ENCODE data around the gene ZBTB26.

The ZBTB26 gene

GRCh38 chr9:122931226-122932121, at the start of gene ZBTB26:
Gene ZBTB26, minus strand, starts transcription at chr9:122931512. Its CDS starts 11,578 bp downstream, at chr9:122919934.
- H3K4me3 ChIP-seq (ENCODE audit: low read depth, low read length): peak within 1 kb of the TSS; percentile 77

DNA sequence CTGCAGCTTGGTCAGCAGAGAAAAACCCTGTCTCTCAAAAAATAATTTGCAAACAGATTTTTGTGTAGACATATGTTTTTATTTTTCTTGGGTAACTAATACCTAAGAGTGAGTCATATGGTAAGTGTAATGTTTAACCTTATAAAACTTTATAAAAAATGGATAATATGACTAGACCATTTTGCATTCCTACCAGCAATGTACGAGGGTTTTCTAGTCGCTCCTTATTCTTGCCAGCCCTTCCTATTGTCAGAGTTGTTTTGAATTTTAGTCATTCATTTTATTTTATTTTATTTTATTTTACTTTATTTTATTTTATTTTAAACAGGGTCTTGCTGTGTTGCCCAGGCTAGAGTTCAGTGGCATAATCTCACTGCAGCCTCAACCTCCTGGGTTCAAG, 47.3 kb upstream of the ZBTB26 start:
- H3K4me3 ChIP-seq (ENCODE audit: low read depth, low read length): no peak overlapping the region

GRCh38 chr9:122975196-122975595, 43.9 kb upstream of the ZBTB26 start:
- H3K4me3 ChIP-seq (ENCODE audit: low read depth, low read length): no peak overlapping the region

DNA sequence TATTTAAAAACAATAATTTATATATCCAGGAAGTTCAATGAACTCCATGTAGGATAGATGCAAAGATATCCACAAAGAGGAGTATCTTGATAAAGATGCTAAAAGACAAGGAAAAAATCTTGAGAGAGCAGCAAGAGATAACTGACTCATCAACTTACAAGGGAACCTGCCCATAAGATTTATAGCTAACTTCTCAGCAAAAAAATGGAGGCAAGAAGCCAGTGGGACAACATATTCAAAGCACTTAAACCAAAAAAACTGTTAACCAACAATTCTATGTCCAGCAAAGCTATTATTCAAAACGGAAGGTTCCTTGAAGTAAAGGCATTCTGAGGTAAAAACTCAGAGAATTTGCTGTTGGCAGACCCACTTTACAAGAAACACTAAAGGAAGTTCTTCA, 29.8 kb upstream of the ZBTB26 start:
- H3K4me3 ChIP-seq (ENCODE audit: low read depth, low read length): no peak overlapping the region

DNA sequence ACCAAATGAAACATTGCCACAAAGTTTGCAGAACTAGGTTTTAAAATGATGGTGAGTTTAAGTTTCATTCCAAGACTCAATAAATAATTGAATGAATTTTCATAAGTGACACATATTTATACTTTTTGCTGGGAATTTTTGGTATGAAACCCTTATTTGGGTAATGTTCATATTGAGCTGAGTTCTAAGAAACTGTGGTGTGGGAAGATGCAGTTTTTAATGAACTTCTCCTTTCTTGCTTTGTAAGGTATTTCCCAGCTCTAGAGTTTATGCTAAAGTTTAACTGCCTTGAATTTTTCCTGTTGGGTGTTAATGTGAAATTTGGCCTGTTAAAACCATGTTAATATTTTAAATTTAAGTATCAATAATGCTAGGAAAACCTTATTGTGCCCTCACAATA, 24.6 kb upstream of the ZBTB26 start:
- H3K4me3 ChIP-seq (ENCODE audit: low read depth, low read length): no peak overlapping the region

GRCh38 chr9:122954253-122954691, 23.0 kb upstream of the ZBTB26 start:
- no peak overlapping the region for H3K4me3 ChIP-seq (ENCODE audit: low read depth, low read length)

- H3K4me3 ChIP-seq (ENCODE audit: low read depth, low read length): no peak overlapping the region
Observed at GRCh38 chr9:122951056-122951455, 19.7 kb upstream of the ZBTB26 start.

GRCh38 chr9:122950263-122950662, 19.0 kb upstream of the ZBTB26 start:
- H3K4me3 ChIP-seq (ENCODE audit: low read depth, low read length): no peak overlapping the region

DNA sequence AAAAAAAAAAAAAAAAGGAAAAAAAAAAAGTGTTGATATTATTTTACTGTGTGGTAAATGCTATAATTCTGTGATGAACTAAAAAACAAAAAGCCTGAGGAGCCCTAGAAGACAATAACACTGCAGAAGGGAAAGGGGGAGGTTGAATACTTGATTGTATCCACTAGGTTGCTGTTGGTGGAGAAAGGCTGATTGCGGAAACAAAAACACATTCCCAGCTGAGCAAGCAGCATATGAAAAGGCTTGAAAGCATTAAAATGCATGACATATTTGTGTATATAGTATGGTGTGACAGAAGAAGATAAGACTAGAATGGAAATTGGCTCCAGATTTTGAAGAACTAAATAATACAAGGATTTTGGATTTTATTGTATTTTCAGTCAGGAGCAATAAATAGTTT, 18.4 kb upstream of the ZBTB26 start:
- no peak overlapping the region for H3K4me3 ChIP-seq (ENCODE audit: low read depth, low read length)

- H3K4me3 ChIP-seq (ENCODE audit: low read depth, low read length): no peak overlapping the region
Observed at GRCh38 chr9:122948313-122948712, 17.0 kb upstream of the ZBTB26 start.

GRCh38 chr9:122946461-122947005, 15.2 kb upstream of the ZBTB26 start:
- H3K4me3 ChIP-seq (ENCODE audit: low read depth, low read length): no peak overlapping the region

DNA sequence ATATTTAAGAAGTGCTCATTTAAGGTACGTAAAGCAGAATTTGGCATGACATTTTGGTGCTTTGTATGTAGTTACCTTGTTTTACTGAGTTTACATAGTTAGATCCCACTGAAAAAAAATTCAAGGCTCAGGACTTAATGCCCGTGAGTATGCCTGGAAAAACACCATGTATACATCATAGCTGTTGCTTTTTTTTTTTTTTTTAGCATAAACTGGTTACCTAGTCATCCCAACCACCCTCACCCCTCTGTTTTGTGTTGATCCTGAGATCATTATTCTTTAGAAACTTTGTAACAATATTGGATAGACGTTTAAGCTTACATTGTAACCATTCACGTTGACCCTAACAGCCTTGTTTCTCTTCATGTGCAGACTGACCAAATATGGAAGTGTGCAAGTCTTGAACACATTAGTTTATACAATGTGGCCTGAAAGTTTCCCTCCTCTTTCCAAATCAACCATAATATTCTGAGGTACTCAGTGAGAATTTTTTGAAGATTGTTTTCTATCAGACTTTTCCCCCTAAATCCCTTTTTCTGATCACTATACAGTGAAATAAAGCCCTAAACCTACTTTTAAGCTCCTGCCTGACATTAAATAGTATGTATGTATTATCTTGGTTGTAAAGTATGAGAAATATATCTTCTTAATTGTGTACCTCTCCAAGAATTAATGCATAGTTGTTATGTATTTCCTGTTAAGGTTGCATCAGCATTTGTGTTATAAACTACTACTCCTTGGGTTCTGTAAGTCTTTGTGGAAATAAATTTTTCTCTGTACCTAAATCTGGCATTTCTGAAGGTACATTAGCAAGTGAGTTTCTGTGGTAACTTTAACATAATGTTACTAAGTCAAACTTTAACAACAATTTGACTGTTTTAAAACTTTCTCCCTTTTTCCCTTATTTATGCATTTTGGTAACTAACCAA, 13.9 kb upstream of the ZBTB26 start:
- H3K4me3 ChIP-seq (ENCODE audit: low read depth, low read length): no peak overlapping the region

DNA sequence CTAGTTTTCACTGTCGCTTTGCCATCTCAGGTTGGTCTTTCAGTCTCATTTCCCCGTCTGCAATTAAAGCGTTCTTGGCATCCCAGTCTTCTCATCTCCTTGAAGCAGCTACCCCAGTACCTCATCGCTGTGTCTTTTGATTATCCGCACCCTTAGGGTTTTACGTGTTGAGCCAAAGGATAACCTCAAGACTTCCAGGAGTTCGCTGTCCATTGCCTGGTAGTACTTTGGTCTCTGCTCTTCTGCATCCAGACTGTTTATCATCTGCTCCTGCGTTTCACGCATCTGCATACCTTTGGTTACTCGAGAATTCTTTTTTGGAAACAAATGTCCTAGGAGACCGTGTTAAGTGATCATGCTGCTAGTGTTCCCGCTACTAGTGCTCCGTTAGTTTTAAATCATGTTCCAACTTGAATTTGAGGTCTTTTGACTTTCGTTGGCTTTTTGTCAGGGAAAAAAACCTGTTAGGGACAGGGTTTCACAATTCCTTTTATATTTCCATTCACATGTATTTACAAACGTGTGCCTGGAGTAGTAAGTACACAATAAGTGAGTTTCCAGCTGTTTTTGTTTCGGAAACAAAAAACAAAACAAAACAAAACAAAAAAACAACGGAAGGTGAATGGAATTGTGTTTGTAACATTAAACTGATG, 10.4 kb upstream of the ZBTB26 start:
- peak overlapping the region; percentile 70 for H3K4me3 ChIP-seq (ENCODE audit: low read depth, low read length)

- H3K4me3 ChIP-seq (ENCODE audit: low read depth, low read length): peak within 1 kb of the TSS; percentile 70
Observed at GRCh38 chr9:122940749-122941581, 9.7 kb upstream of the ZBTB26 start, which contains the start of gene RABGAP1. Gene RABGAP1, plus strand, starts transcription at chr9:122941020. Its CDS starts 16,040 bp downstream, at chr9:122957060.

- H3K4me3 ChIP-seq (ENCODE audit: low read depth, low read length): peak overlapping the region; percentile 41
Observed at GRCh38 chr9:122940454-122940748, 9.1 kb upstream of the ZBTB26 start.

DNA sequence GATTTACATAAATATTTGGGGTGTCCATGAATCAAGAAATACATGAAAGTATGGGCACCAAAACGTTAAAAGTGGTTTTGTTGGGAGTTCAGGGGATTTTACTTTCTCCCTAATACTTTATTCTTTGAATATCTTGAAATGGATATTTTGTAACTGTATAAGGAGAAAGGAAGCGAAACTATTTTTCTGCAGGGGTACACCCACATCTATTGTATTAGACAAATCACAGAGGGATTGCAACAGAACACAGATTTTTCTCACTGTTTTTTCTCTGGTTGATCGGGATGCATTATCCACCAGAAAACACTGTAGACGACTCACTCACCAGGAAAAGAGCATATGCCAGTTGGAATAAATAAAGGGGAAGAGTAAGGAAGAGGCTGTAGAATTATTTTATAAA, 8.3 kb upstream of the ZBTB26 start:
- no peak overlapping the region for H3K4me3 ChIP-seq (ENCODE audit: low read depth, low read length)

- H3K4me3 ChIP-seq (ENCODE audit: low read depth, low read length): no peak overlapping the region
Observed at GRCh38 chr9:122936883-122937282, 5.6 kb upstream of the ZBTB26 start.

GRCh38 chr9:122936464-122936863, 5.2 kb upstream of the ZBTB26 start:
- H3K4me3 ChIP-seq (ENCODE audit: low read depth, low read length): no peak overlapping the region

- H3K4me3 ChIP-seq (ENCODE audit: low read depth, low read length): peak overlapping the region; percentile 77
Observed at GRCh38 chr9:122930541-122931225, 629 bp downstream of the ZBTB26 start.

All from iPS-11a (cell line).